ENCODE data around the gene RPTOR.

- TF ChIP-seq GATA3 (IDR thresholded peaks at IDR 0.05; ENCODE audit: low read depth, low read length), result no peak
- TF ChIP-seq GATA2 (IDR thresholded peaks at IDR 0.05; ENCODE audit: low read depth, low read length), result no peak
These were observed 328.8 kb downstream of the RPTOR start for GRCh38 chr17:80873307-80873951.
